OCI-LY3 (cell line): ENCODE results near the gene THEMIS2.
"Not testable (repeated sequence)": the region's sequence is repeated elsewhere in the genome, so short reads cannot be mapped to it uniquely, and the experiment has no call there.

Source experiments
- H2AFZ ChIP-seq: fragments of 200-600, 300-600 bp; shearing (Covaris generic); 2 replicates; pipeline ENCODE4 v1.6.0; 2014; ENCODE audit warnings: antibody characterized with exemption, low read depth, low read length
- H3K27ac ChIP-seq: fragments of 200-600, 300-600 bp; sonication (generic); 2 replicates; pipeline ENCODE4 v1.5.1; 2014; ENCODE audit warnings: mild to moderate bottlenecking, low read length, moderate library complexity, mixed read lengths
- H3K27me3 ChIP-seq: fragments of 200-600, 300-600 bp; sonication (generic); 2 replicates; pipeline ENCODE4 v1.6.1; 2014; ENCODE audit warnings: low read depth, low read length, mixed read lengths
- H3K36me3 ChIP-seq: fragments of 200-600, 300-600 bp; sonication (generic); replicated peaks from 2 replicates; pipeline ENCODE3; 2014; ENCODE audit warnings: low read depth, low read length, mixed read lengths
- H3K4me1 ChIP-seq: fragments of 300-600, 200-600 bp; sonication (generic); 2 replicates; pipeline ENCODE4 v1.6.1; 2014; ENCODE audit warnings: low read length, mixed read lengths
- H3K4me2 ChIP-seq: fragments of 200-600, 300-600 bp; sonication (generic); 2 replicates; pipeline ENCODE4 v1.6.1; 2014; ENCODE audit warnings: low read length, mixed read lengths
- H3K4me3 ChIP-seq: fragments of 300-600, 200-600 bp; sonication (generic); 2 replicates; pipeline ENCODE4 v1.5.1; 2014; ENCODE audit warnings: antibody characterized with exemption, mild to moderate bottlenecking, low read length, moderate library complexity
- H3K79me2 ChIP-seq: fragments of 300-600, 200-600 bp; shearing (Covaris generic); 2 replicates; pipeline ENCODE4 v1.6.1; 2014; ENCODE audit warnings: mild to moderate bottlenecking, low read length, mixed read lengths
- H3K9ac ChIP-seq: fragments of 300-600, 200-600 bp; shearing (Covaris generic); 2 replicates; pipeline ENCODE4 v1.6.0; 2014; ENCODE audit warnings: mild to moderate bottlenecking, low read length, moderate library complexity
- H3K9me3 ChIP-seq: fragments of 200-600, 300-600 bp; shearing (Covaris generic); 2 replicates; pipeline ENCODE4 v1.6.1; 2014; ENCODE audit warnings: low read length, mixed read lengths; ENCODE audit not compliant: insufficient read depth
- H4K20me1 ChIP-seq: fragments of 200-600, 300-600 bp; sonication (generic); 2 replicates; pipeline ENCODE4 v1.6.1; 2016; ENCODE audit warnings: low read length, mixed read lengths; ENCODE audit not compliant: insufficient read depth
- EZH2phosphoT487 ChIP-seq: fragments of 200-600 bp; shearing (Covaris generic); IDR thresholded peaks from 2 replicates; pipeline ENCODE4 v1.6.1; 2018; ENCODE audit warnings: antibody characterized with exemption, mixed run types, low read depth
- TF ChIP-seq, protein P1 (sequence below): fragments of 200-600, 300-600 bp; sonication (generic); IDR thresholded peaks from 2 replicates; pipeline ENCODE4 v1.5.1; 2014; ENCODE audit warnings: antibody characterized with exemption, low read length, low read depth

THEMIS2 gene

DNA sequence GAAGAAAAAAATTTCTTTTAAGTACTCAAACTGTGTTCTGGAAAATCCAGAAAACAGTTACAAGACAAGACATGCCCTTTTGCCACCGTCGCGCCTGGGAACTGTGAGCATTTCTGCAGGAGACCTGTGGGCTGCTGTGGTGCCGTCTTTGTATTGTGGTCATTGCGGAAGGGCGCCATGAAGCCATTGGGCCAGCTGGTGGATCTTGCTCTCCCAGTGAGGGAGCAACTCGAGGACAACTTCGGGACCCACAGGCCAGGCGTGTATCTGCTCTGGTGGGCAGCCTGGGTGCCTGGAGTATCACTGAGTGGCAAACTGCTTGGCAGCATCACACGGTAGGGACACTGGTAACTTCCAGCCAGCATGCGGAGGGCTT lies 3.8 kb upstream of the THEMIS2 start:
- Histone ChIP-seq H3K4me1 (peaks cover 38% of the 10 kb centered on the region), H3K9me3 (no peaks in the 10 kb centered on the region), H3K27me3 (peaks cover 5% of the 10 kb centered on the region; the same call in 1 of the 2 replicates), H3K79me2 (no peaks in the 10 kb centered on the region), H3K4me2 (peak overlapping the region; percentile 93; the same call in 1 of the 2 replicates), H3K9ac (no peak overlapping the region), H4K20me1 (no peaks in the 10 kb centered on the region), H3K36me3 (no peaks in the 10 kb centered on the region), H3K27ac (no peak overlapping the region), H2AFZ (no peak overlapping the region; the same call in 1 of the 2 replicates), H3K4me3 (no peak overlapping the region)
- TF ChIP-seq, protein P1, sequence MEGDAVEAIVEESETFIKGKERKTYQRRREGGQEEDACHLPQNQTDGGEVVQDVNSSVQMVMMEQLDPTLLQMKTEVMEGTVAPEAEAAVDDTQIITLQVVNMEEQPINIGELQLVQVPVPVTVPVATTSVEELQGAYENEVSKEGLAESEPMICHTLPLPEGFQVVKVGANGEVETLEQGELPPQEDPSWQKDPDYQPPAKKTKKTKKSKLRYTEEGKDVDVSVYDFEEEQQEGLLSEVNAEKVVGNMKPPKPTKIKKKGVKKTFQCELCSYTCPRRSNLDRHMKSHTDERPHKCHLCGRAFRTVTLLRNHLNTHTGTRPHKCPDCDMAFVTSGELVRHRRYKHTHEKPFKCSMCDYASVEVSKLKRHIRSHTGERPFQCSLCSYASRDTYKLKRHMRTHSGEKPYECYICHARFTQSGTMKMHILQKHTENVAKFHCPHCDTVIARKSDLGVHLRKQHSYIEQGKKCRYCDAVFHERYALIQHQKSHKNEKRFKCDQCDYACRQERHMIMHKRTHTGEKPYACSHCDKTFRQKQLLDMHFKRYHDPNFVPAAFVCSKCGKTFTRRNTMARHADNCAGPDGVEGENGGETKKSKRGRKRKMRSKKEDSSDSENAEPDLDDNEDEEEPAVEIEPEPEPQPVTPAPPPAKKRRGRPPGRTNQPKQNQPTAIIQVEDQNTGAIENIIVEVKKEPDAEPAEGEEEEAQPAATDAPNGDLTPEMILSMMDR, result no peak
- TF ChIP-seq EZH2phosphoT487, result no peak

DNA sequence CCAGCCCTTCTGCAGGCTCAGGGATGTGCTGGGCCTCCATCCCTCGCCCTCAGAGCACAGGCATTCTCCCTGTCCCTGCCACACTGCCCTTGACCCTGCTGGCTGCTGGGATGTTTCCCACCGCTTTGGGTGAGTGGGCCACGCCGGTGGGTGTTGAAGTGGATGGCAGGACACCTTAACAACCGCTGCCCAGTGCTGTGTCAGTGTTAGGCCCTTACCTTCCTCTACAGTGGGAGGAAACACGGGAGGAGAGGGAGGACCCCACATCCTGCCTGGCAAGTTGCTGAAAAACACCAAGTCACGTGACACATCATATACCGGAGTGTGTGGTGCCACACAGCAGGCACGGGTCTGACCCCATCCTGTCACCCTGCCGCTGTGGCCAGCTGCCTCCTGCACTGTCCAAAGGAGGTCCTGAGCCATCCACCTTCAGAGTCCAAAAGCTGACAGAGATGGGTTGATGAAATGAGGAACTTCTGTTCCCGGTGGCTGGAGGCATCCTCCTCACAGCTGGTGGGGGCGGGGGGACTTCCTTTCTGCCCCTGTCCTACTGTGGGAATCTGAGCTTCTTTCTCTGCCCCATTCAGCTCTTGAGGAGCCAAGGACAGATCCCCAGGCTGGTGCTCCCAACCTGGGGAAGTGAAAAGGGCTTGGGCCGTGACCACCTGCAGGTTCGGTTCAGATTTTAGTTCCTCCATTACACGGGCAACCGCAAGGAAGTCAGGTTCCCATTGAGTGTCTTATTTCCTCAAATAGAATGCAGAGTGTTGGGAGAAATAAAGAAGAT lies 3.2 kb upstream of the THEMIS2 start:
- H2AFZ ChIP-seq, result peak overlapping the region; percentile 85
- no peak for TF ChIP-seq EZH2phosphoT487
- TF ChIP-seq, protein P1, result no peak
- peaks cover 32% of the 10 kb centered on the region for H3K4me1 ChIP-seq
- no peaks in the 10 kb centered on the region for H3K79me2 ChIP-seq
- H3K9me3 ChIP-seq, result no peaks in the 10 kb centered on the region
- no peaks in the 10 kb centered on the region for H4K20me1 ChIP-seq
- H3K4me2 ChIP-seq, result peak overlapping the region; percentile 93
- peak overlapping the region; percentile 80 for H3K4me3 ChIP-seq
- H3K36me3 ChIP-seq, result no peaks in the 10 kb centered on the region
- peaks cover 5% of the 10 kb centered on the region; the same call in 1 of the 2 replicates for H3K27me3 ChIP-seq
- H3K9ac ChIP-seq, result peak overlapping the region; percentile 64
- H3K27ac ChIP-seq, result peak overlapping the region; percentile 67

DNA sequence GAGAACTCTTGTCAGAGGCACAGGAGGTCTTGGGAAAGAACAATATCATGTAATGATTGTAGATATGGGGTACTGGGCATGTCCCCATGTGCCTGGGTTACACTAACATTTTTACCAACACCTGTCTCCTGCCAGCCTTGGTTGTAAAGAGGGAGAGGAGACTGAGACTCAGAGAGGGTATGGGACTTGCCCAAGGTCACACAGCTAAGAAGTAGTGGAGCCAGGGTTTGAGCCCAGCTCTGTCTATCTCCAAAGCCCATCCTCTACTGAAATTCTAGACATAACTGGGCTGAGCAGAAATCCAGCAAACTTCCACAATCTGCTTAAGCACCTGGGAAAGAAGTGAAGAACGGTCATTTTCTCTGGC lies 2.6 kb upstream of the THEMIS2 start:
- H3K36me3 ChIP-seq, result no peaks in the 10 kb centered on the region
- peak overlapping the region; percentile 67 for H3K27ac ChIP-seq
- H3K9me3 ChIP-seq, result no peaks in the 10 kb centered on the region
- no peaks in the 10 kb centered on the region for H3K79me2 ChIP-seq
- peak overlapping the region; percentile 93 for H3K4me2 ChIP-seq
- no peaks in the 10 kb centered on the region for H4K20me1 ChIP-seq
- peak overlapping the region; percentile 85 for H2AFZ ChIP-seq
- H3K4me3 ChIP-seq, result peak overlapping the region; percentile 80
- H3K27me3 ChIP-seq, result peaks cover 5% of the 10 kb centered on the region; the same call in 1 of the 2 replicates
- TF ChIP-seq EZH2phosphoT487, result no peak
- TF ChIP-seq, protein P1, result no peak
- H3K4me1 ChIP-seq, result peaks cover 27% of the 10 kb centered on the region
- peak overlapping the region; percentile 64 for H3K9ac ChIP-seq

GRCh38 chr1:27871076-27871475 lies 1.3 kb upstream of the THEMIS2 start:
- not testable (repeated sequence) for H3K4me3 ChIP-seq, H2AFZ ChIP-seq, H3K36me3 ChIP-seq, H3K9ac ChIP-seq, H4K20me1 ChIP-seq, H3K4me2 ChIP-seq, H3K9me3 ChIP-seq, H3K79me2 ChIP-seq, H3K27ac ChIP-seq, H3K27me3 ChIP-seq
- peaks cover 31% of the 10 kb centered on the region for H3K4me1 ChIP-seq
